ENCODE data around the gene GYS1. TPM values are rescaled to one million over a fixed set of nuclear protein-coding genes. Genes with fewer than 3 reads are reported as not detected.

Gene GYS1
- total and polyA plus RNA-seq, 8 donors = 42.5 to 56.3 (median 48.7) TPM

DNA sequence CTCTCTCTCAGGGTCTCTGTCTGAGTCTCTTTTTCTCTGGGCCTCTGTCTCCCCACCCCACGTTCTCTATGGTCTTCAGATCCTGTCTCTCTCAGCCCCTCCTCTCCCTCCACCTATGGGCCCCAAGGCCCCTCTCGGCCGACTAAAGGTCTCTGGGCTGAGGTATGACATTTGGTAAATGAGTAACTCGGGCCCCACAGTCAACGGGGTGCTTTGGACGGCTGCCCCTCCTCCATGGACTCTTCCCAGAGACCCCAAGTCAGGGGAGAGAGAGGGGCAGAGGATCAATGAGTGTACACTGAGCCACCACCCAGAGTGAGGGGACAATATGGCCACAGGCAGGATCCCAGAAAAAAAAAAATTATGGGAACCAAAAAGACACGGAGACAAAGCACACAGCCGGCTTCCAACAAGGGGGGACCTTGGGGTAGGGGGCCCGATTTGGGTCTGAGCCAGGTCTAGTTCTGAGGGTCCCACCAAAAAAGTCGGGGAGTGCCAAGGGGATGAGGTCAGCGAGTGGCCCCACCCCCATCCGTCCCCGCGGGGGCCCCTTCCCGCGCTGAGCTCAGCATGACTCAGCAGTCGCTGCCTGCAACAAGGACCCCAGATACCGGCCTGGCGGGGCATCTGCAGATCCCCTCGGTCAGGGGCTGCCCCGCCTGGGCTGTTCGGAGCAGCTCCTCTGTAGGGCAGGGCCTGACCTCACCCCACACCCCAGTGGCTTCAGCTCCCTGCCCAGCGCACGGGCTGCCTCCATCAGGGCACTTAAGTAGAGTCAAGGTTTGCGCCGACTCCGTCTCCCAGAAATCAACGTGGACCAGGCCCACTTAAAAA, 29.5 kb downstream of the GYS1 start:
- H3K4me3 ChIP-seq = peak overlapping the region in 1 of 2 donors; percentile 92
- peak overlapping the region; percentile 96 to 97 for H3K27ac ChIP-seq
- DNase-seq (peak; percentile 52 to 95 (median 86)), ATAC-seq (peak; percentile 15)
- TF ChIP-seq, protein P1, sequence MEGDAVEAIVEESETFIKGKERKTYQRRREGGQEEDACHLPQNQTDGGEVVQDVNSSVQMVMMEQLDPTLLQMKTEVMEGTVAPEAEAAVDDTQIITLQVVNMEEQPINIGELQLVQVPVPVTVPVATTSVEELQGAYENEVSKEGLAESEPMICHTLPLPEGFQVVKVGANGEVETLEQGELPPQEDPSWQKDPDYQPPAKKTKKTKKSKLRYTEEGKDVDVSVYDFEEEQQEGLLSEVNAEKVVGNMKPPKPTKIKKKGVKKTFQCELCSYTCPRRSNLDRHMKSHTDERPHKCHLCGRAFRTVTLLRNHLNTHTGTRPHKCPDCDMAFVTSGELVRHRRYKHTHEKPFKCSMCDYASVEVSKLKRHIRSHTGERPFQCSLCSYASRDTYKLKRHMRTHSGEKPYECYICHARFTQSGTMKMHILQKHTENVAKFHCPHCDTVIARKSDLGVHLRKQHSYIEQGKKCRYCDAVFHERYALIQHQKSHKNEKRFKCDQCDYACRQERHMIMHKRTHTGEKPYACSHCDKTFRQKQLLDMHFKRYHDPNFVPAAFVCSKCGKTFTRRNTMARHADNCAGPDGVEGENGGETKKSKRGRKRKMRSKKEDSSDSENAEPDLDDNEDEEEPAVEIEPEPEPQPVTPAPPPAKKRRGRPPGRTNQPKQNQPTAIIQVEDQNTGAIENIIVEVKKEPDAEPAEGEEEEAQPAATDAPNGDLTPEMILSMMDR (IDR thresholded peaks at IDR 0.05) = no peak
- H3K4me1 ChIP-seq = peaks cover 13 to 86% of the 10 kb centered on the region in 2 donors
- intact Hi-C loops (cut with DNase I) = no loop called here
- H3K36me3 ChIP-seq = peaks cover 2 to 40% of the 10 kb centered on the region in 2 donors
- H3K9me3 ChIP-seq = no peaks in the 10 kb centered on the region
- H3K27me3 ChIP-seq = no peaks in the 10 kb centered on the region

DNA sequence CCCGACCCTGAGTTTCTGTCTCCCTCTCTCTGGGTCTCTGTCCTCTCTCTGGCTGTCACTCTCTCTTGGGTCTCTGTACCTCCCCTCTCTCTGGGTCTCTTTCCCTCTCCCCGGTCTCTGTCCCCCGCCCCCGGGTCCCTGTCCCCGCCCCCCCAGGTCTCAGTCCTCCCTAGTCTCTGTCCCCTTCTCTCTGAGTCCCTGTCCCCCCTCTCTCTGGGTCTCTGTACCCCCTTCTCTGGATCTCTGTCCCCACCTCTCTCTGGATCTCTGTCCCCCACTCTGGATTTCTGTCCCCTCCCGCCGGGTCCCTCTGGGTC, 30.3 kb downstream of the GYS1 start:
- H3K9me3 ChIP-seq = no peaks in the 10 kb centered on the region
- peak overlapping the region; percentile 73 to 96 for H3K27ac ChIP-seq
- H3K36me3 ChIP-seq = peaks cover 2 to 34% of the 10 kb centered on the region in 2 donors
- intact Hi-C loops (cut with DNase I) = no loop called here
- peaks cover 13 to 78% of the 10 kb centered on the region in 2 donors for H3K4me1 ChIP-seq
- ATAC-seq = no peak
- peak overlapping the region in 1 of 2 donors; percentile 92 for H3K4me3 ChIP-seq
- DNase-seq = no peak
- TF ChIP-seq, protein P1 (IDR thresholded peaks at IDR 0.05) = no peak
- H3K27me3 ChIP-seq = no peaks in the 10 kb centered on the region

DNA sequence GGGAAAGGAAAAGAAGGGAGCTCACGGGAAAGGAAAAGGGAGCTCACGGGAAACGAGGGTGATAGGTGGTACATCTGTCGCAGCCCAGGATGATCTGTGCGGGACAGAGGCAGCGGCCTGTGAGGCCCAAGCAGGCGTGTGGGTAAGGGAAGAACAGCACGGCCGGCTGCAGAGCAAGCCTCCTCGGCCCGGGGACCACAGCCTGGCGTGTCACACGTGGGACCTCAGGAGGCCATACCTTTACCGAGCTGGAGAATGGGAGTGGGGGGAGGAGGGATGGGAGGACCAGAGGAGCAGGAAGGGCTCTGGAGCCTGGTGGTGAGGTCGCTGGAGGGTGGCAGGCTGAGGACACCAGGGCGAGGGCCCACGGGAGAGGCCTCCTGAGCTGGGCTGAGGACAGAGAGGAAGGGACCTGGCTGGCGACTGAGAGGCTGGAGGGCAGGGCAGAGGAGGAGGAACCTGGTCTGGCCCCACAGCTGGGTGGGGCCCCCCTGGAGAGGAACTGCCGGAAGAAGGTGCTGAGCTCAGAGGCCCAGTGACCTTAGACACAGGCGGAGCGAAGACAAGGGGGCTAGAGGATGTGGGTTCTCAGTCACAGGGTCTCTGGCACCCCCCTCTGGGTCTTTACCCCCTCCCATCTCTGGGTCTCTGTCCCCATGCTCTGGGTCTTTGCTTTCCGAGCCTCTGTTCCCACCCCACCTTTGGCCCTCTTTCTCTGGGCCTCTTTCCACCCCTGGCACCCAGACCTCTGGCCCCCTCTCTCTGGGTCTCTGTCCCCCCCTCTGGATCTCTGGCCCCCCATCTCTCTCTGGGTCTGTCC, 30.9 kb downstream of the GYS1 start:
- peaks cover 13 to 72% of the 10 kb centered on the region in 2 donors for H3K4me1 ChIP-seq
- H3K9me3 ChIP-seq = no peaks in the 10 kb centered on the region
- intact Hi-C loops (cut with DNase I) = no loop called here
- peak overlapping the region; percentile 73 to 96 for H3K27ac ChIP-seq
- peaks cover 2 to 30% of the 10 kb centered on the region in 2 donors for H3K36me3 ChIP-seq
- TF ChIP-seq, protein P1 (IDR thresholded peaks at IDR 0.05) = no peak
- DNase-seq (peak in 3 of 4 donors; percentile 39 to 95 (median 93)), ATAC-seq (peak; percentile 51)
- H3K27me3 ChIP-seq = no peaks in the 10 kb centered on the region
- H3K4me3 ChIP-seq = peak overlapping the region in 1 of 2 donors; percentile 92

DNA sequence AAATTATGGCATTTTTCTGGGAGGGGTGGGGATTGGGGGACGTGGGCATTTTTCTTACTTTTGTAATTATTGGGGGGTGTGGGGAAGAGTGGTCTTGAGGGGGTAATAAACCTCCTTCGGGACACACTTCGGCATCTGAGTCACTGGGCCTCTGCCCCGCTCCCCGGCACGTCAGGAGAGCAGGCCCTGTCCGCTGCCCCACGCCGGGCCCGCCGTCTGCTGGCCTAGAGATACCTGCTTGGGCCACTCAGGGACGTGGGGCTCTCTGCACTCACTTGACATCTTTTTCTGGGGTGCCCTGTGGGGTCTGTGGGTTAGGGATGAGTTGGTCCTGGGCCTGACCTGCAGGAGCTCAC, 31.5 kb downstream of the GYS1 start:
- TF ChIP-seq, protein P1 (IDR thresholded peaks at IDR 0.05) = no peak
- Histone ChIP-seq H3K36me3 (peaks cover 2 to 24% of the 10 kb centered on the region in 2 donors), H3K9me3 (no peaks in the 10 kb centered on the region), H3K27me3 (no peaks in the 10 kb centered on the region), H3K27ac (peak overlapping the region; percentile 73 to 96), H3K4me1 (peaks cover 13 to 66% of the 10 kb centered on the region in 2 donors), H3K4me3 (peak overlapping the region in 1 of 2 donors; percentile 92)
- DNase-seq (no peak), ATAC-seq (no peak)
- intact Hi-C loops (cut with DNase I) = no loop called here
